Neuron (in vitro differentiated cells): ENCODE data around the gene HMCN2.

Experiments
- H2AFZ ChIP-seq: one replicate; pipeline ENCODE4 v1.6.1; 2013; ENCODE audit warnings: low read depth, mild to moderate bottlenecking, inconsistent platforms, low read length, moderate library complexity
- H3K27me3 ChIP-seq: one replicate; pipeline ENCODE4 v1.6.1; 2013; ENCODE audit warnings: low read length; ENCODE audit not compliant: insufficient read depth
- H3K36me3 ChIP-seq: one replicate; pipeline ENCODE4 v1.6.1; 2013; ENCODE audit warnings: low read length; ENCODE audit not compliant: insufficient read depth
- H3K4me1 ChIP-seq: one replicate; pipeline ENCODE4 v1.6.1; 2013; ENCODE audit warnings: low read length; ENCODE audit not compliant: insufficient read depth
- H3K4me3 ChIP-seq: 2 replicates; pipeline ENCODE4 v1.5.1; 2013; ENCODE audit warnings: mild to moderate bottlenecking, low read length, moderate library complexity
- H3K9me3 ChIP-seq: one replicate; pipeline ENCODE4 v1.6.1; 2013; ENCODE audit warnings: low read length

The HMCN2 gene

DNA sequence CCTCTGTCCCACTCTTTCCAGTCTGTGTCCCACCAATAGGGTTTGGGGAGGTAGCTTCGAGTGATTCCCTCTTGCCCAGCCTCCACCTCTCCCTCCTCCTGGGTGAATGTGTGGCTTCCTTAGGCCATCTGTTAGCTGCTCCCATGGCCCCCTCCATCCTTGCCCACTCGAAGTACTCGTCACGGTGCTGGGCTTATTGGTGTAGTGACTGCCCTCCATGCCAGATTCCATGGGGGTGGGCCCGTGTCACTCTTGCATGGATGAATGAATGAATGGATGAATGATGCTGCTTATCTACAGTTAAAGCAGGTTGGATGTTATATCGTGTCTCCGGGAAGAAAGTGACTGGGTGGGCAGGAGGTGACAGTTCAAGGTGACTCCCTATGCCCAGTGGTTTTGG, 19.1 kb downstream of the HMCN2 start:
- no peak overlapping the region for H3K4me3 ChIP-seq
- no peak overlapping the region for H2AFZ ChIP-seq
- H3K9me3 ChIP-seq, result no peaks in the 10 kb centered on the region
- H3K36me3 ChIP-seq, result no peaks in the 10 kb centered on the region
- H3K4me1 ChIP-seq, result no peaks in the 10 kb centered on the region
- peaks cover 8% of the 10 kb centered on the region for H3K27me3 ChIP-seq

DNA sequence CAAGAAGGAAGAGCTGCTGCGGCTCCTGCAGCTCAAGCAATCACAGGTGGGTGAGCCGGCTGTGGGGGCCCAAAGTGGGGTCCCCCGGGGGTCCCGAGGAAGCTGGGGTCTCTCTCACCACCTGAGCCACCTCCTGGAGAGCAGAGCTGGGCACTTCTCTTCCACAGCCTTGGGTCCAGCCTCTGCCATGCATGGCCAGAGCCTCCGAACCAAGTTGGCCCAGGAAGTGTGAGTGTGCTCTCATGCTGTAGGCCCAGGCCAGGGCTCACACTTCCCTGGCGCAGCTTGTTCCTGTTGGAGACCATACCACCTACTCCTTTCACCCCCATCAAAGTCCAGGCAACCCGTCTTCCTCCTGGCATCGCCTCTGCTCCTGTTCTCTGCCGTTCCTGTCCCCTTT, 19.7 kb downstream of the HMCN2 start:
- H3K4me1 ChIP-seq, result no peaks in the 10 kb centered on the region
- no peaks in the 10 kb centered on the region for H3K36me3 ChIP-seq
- H3K9me3 ChIP-seq, result no peaks in the 10 kb centered on the region

DNA sequence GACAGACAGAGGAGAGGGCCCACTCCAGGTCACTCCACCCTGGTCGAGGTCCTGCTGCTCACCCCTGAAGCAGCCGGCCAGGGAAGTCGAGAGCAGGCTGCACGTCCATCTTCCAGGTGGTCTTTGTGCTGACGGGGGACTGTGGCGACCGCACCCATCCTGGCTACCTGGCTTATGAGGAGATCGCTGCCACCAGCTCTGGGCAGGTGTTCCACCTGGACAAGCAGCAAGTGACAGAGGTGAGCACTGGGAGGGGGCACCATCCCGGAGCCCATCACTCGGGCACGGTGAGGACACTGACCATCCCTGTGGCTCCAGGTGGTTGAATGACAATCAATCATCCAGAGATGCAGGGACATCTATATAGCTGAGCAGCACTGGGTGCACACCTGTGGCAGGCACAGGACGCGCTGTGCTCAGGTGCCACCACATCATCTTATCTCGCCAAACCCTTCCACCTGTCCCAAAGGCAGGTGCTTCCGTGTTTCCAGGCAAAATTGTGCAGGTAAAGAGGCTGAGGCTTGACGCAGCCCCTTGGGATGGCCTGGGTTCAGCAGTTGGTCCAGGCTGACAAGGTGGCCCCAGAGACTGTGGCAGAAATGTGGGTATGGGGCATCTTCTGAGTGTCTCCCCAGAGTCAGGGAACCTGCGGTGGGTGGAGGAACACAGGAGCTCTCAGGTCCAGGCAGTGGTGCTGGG, 20.7 kb downstream of the HMCN2 start:
- Histone ChIP-seq H3K27me3 (peaks cover 8% of the 10 kb centered on the region), H3K36me3 (no peaks in the 10 kb centered on the region), H3K4me1 (no peaks in the 10 kb centered on the region), H3K4me3 (no peak overlapping the region), H2AFZ (no peak overlapping the region), H3K9me3 (no peaks in the 10 kb centered on the region)

More for the DNA sequence above, 19.7 kb downstream of the HMCN2 start:
- peaks cover 8% of the 10 kb centered on the region for H3K27me3 ChIP-seq
- H3K4me3 ChIP-seq, result no peak overlapping the region
- no peak overlapping the region for H2AFZ ChIP-seq

DNA sequence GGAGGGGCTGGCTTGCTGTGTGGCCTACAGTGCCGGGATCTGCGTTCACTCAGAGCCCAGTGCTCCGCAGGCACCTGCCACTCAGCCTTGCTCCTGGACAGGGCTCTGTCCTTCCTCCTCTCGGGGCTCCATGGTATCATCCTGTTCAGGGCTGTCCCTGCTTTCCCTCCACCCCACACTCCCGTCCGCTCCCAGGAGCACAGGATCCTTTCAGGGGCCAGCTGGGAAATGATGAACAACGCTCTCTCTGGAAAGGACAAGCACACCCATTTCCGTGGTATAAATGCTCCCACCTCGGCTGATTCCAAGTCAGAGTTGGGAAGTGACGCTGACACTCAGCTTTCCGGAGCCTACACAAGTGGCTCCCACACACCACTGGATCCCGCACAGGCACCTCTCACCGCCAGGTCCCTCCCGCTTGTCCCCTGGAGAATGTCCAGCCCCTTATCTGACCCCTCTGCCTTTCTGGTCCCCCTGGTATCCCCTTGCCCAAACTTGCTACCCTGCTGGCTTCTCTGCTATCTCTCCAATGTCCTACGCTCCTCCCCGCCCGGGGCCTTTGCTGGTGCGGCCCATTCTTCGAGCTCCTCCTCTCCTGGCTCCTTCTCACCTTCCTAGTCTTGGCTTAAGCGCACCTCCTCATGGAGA, 21.3 kb downstream of the HMCN2 start:
- H3K4me3 ChIP-seq, result no peak overlapping the region
- no peaks in the 10 kb centered on the region for H3K9me3 ChIP-seq
- H2AFZ ChIP-seq, result no peak overlapping the region
- peaks cover 8% of the 10 kb centered on the region for H3K27me3 ChIP-seq
- no peaks in the 10 kb centered on the region for H3K36me3 ChIP-seq
- H3K4me1 ChIP-seq, result no peaks in the 10 kb centered on the region

DNA sequence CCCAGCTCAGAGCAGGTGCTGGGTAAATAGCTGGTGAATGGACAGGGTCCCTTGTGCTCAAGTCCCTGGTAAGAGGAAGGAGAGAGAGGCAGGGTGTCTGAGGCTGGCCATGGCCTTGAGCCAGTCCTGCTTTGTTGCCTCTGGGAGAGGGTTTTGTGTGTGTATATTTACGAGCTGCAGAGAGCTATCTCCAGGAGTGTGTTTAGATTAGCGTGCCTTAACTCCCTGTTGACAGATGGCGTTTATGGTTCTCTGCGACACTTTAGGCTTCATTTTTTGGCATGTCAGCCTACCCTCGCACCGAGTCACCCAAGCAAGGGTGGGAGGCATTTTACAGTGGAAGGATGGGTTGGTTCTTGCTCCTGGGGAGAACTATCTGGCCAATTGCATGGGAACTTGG, 22.2 kb downstream of the HMCN2 start:
- Histone ChIP-seq H3K36me3 (no peaks in the 10 kb centered on the region), H3K4me3 (no peak overlapping the region), H3K4me1 (no peaks in the 10 kb centered on the region), H3K9me3 (no peaks in the 10 kb centered on the region), H3K27me3 (peaks cover 8% of the 10 kb centered on the region), H2AFZ (no peak overlapping the region)

DNA sequence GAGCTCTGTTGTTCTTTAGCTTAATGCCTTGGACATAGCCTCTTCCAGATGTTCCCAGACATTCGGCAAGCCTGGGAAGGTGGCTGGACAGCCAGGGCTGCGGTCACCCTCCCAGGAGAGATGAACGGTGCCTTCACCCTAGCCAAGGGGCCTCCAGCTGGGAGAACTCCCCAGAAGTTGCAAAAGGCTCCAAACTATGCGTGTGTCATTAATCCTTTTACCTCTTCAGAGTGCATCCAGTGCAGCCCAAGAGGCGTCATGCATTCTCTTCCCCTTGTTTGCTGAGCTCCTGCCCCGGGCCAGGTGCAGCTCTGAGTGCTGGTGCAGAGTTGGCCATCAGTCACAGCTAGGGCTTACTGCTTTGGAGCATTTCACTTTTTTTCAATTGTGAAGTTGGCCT, 22.8 kb downstream of the HMCN2 start:
- Histone ChIP-seq H3K4me3 (no peak overlapping the region), H3K9me3 (no peaks in the 10 kb centered on the region), H3K36me3 (no peaks in the 10 kb centered on the region), H3K4me1 (no peaks in the 10 kb centered on the region), H2AFZ (no peak overlapping the region), H3K27me3 (peaks cover 9% of the 10 kb centered on the region)

DNA sequence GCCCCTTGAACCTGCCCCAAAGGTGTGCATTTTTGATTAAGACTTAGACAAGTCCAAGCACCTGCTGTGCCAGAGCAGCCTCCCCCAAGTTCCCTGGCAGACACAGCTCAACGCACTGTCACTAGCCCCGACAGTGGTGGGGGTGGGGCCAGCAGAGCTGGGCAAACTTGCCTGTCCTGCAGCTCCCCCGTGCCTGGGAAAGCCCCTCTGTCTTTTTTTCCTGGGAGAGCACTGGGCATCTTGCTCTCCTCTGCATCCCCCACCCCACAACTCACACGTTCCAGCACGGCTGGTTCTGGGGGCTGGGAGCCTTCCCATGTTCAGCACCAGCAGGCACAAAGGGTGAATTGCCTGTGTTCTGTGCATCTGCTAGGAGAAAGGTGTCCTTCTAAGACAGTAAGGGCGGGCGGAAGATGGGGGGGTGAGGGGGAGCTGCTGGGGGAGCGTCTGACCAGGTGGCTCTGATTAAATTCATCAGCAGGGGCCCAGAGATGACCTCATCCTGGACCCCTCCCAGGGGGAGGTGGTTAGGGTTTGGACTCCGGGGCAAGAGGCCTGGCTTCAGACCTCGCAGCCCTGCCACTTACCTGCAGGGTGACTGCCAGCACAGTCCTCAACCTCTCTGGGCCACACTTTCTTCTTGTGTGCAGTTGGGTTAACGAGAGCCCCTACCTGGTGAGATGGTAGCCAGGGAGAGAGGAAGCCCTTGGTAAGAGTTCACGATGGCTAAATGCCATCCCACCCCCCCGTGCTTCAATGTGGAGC, 23.5 kb downstream of the HMCN2 start:
- H3K27me3 ChIP-seq, result peaks cover 12% of the 10 kb centered on the region
- no peaks in the 10 kb centered on the region for H3K4me1 ChIP-seq
- no peak overlapping the region for H3K4me3 ChIP-seq

DNA sequence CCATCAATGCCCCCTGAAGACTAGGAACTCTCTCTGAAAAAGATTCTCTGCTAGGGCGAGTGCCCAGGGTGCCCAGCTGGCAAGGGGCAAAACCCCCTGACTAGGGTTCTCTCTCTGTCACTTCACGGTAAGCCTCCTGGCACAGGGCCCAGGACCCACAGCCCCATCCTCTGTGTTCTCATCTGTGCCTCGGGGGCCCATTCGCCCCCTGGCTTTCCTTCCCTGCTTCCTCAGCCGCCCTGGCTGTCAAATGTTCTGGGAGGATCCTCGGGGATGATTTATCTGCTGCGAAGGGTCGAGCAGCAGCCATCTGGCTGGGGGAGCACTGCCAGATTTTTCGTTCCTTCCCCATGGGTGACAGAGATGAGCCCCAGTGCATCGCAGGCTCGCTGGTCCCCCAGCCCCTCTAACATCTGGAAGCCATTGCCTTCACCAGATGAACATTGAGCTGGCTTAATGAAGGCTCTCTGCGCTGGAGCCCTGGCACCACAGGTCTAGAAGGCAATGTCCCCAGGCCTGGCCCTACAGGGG, 24.2 kb downstream of the HMCN2 start:
- no peaks in the 10 kb centered on the region for H3K9me3 ChIP-seq
- H3K36me3 ChIP-seq, result no peaks in the 10 kb centered on the region
- no peak overlapping the region for H2AFZ ChIP-seq
- peaks cover 13% of the 10 kb centered on the region for H3K27me3 ChIP-seq
- H3K4me1 ChIP-seq, result no peaks in the 10 kb centered on the region
- no peak overlapping the region for H3K4me3 ChIP-seq

More for the DNA sequence above, 23.5 kb downstream of the HMCN2 start:
- no peaks in the 10 kb centered on the region for H3K36me3 ChIP-seq
- H3K9me3 ChIP-seq, result no peaks in the 10 kb centered on the region
- no peak overlapping the region for H2AFZ ChIP-seq

DNA sequence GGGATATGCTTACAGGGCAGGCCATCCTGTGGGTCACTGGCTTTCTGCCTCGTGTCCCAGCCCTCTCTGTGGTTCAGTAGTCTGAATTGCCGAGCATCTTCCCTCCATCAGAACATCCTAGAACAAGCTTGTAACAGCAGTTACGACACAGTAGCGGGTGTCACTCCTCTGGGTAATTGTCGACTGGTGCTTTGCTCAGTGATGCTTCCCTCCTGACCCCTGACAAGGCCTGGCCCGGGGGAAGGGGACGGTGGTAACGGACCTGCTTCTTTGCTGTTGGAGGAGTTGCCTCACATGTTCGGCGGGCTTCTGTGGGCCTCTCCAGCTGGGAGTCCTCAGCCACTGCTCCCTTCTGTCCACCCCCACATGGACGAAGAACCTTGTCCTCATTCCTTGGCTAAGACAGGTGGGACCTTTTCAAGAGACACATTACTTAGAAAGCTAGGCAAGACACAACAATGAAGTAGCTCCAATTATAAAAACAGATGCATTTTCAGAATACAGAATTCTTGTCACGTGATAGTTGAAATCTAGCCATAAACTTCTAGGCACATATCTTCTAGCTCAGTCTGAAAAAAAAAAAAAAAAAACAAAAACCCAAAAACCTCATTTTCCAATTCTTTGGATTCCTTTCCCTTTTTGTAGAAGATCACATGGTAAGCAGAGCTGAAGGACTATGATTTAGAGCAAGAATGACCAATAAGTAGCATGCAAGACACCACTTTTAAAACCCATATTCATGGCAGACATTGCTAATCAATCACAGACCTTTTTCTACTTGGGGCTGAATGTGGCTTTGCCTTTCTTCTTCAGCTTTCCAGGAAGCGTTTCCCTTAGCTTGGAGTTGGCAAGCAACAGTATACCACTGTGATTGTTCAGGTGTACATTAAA, 25.0 kb downstream of the HMCN2 start:
- Histone ChIP-seq H3K36me3 (no peaks in the 10 kb centered on the region), H3K4me3 (no peak overlapping the region), H2AFZ (no peak overlapping the region), H3K4me1 (no peaks in the 10 kb centered on the region), H3K27me3 (peaks cover 19% of the 10 kb centered on the region), H3K9me3 (no peaks in the 10 kb centered on the region)

DNA sequence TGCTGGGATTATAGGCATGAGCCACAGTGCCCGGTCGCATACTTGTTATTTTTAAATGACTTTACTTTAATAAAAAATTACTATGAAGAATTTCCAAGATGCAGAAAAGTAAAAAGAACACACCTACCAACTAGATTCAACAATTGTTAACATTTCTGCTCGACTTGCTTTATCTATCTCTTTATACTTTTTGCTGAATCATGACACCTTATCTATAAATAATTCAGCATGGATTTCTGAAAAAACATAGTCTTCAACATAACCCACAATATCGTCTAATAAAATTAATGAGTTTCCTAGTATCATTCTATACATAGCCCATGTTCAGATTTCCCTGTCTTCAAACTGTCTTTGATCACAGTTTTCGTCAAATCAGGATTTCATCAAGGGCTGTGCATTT, 25.9 kb downstream of the HMCN2 start:
- H3K4me1 ChIP-seq, result no peaks in the 10 kb centered on the region
- H3K36me3 ChIP-seq, result no peaks in the 10 kb centered on the region
- H2AFZ ChIP-seq, result no peak overlapping the region
- peaks cover 21% of the 10 kb centered on the region for H3K27me3 ChIP-seq
- no peak overlapping the region for H3K4me3 ChIP-seq
- no peaks in the 10 kb centered on the region for H3K9me3 ChIP-seq

DNA sequence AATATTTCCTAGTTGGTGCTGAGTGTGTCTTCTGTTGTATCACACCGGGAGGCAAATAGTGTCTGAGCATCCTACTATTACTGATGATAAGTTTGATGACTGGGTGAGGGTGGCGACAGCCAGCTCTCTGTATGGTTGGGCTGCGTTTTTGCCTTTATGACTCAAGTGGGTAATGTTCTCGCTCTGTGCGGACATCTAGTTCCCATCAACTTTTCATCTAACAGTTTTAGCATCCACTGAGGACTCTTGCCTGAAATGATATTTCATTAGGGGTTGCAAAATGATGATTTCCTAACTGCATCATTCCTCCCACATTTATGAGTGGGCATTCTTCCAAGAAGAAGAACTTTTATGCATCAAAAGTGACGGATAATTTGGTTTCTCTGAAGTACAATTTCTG, 26.5 kb downstream of the HMCN2 start:
- Histone ChIP-seq H3K4me3 (no peak overlapping the region), H3K4me1 (no peaks in the 10 kb centered on the region), H3K27me3 (peaks cover 27% of the 10 kb centered on the region), H2AFZ (no peak overlapping the region), H3K36me3 (no peaks in the 10 kb centered on the region), H3K9me3 (no peaks in the 10 kb centered on the region)

DNA sequence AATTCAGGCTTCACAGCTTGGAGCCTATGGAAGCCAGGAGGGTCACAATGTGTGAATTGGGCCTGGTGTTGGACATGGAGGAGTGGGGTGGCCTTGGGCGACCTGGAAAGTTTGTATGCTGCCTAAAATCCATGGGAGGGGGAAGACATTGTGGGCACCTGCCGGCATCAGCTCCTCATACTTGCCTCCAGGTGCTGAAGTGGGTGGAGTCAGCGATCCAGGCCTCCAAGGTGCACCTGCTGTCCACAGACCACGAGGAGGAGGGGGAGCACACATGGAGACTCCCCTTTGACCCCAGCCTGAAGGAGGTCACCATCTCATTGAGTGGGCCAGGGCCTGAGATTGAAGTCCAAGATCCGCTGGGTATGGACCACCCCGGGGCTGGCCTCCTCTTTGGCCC, 29.1 kb downstream of the HMCN2 start:
- H3K36me3 ChIP-seq, result no peaks in the 10 kb centered on the region
- no peak overlapping the region for H3K4me3 ChIP-seq
- peaks cover 24% of the 10 kb centered on the region for H3K27me3 ChIP-seq
- no peak overlapping the region for H2AFZ ChIP-seq
- H3K9me3 ChIP-seq, result no peaks in the 10 kb centered on the region
- no peaks in the 10 kb centered on the region for H3K4me1 ChIP-seq
